GM18951 (cell line): ENCODE measurements around the gene DLK1.

ENCODE experiments used
- POLR2A ChIP-seq: IDR thresholded peaks from 4 replicates; pipeline ENCODE4 v1.6.1; 2011; ENCODE audit warnings: mild to moderate bottlenecking; ENCODE audit not compliant: insufficient read length, insufficient read depth; ENCODE audit errors: extremely low read depth
- in situ Hi-C: fragments of 300-500 bp; cut with MboI; formaldehyde crosslinking; loops from one replicate; pipeline ENCODE4 v1.12.0; 2022; ENCODE audit warnings: low sequenced_read_pairs, mixed read lengths, inconsistent platforms; ENCODE audit not compliant: unreplicated experiment

DLK1 gene

DNA sequence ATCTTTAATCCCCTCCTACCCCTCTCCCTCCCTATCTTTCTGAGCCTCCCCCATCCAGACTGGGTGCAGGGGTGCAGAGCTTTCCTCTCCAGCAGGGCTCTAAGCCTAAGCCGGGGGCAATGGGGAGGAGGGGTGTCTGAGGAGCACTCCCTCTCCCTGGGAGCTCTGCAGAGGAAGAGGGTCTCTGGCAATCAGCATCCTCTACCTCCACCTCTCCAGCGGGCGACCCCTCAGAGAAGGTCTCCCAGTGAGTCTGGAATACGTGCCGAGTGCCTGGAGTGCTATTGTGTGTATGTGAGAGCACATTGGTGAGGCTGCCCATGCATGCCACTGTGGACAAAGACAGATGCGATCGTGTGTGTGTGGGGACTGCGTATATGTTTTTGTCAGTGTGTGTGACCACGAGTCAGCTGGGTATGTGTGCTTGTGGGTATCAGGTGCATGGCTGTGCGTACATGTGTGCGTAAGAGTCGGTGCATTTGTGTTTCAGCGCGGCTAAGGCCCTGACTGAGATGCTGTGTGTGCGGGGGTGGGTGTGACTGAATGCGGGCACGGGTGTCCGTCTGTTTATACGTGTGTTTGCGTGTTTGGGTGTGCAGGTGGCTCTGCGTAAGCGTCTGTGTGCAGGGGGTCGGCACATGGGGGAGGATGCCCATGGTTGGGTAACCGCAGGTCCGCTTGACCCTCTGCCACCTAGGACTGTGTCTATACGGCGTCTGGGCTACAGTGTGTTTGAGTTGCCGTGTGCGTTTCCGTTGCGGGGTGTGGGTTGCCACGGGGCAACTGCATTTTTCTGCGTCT lies 905 bp upstream of the DLK1 start:
- in situ Hi-C loops: no loop called here

DNA sequence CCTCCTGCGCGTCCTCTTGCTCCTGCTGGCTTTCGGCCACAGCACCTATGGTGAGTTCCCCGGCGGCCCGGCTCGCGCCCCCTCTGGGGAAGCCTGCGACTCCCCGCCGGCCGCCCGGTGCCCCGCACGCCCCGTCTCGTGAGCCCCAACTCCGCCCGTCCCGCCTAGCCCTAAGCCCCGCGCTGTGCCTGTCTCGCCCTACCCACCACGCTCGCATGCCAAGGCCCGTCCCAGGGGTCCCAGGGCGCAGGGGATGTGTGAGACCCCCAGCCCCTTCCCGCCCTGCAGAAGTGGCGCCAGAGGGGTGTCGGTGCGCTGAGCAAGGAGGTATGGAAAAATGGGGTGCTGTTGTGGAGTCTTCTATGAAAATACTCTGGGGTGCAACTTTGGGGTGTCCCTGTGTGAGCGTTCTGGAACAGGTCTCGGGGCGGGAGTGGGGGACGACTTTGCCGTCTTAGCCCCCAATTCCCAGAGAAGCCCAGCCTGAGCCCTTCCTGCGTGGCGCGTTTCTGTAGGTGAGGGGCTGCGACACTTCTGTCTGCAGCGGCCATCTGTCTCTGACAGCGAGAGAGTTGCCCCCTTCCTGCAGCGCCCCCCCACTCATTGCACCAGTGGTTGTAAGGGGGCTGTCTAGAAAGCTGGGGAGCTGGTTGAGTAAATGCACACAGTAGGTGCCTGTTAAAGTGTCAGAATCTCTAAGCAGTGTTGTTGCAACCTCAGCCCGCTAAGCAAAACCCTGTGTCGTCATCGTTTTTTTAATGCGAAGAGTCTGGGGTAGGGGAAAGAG lies 587 bp downstream of the DLK1 start:
- TF ChIP-seq POLR2A: no peak
- in situ Hi-C loops: no loop called here

More for the DNA sequence above, 905 bp upstream of the DLK1 start:
- TF ChIP-seq POLR2A: no peak

DNA sequence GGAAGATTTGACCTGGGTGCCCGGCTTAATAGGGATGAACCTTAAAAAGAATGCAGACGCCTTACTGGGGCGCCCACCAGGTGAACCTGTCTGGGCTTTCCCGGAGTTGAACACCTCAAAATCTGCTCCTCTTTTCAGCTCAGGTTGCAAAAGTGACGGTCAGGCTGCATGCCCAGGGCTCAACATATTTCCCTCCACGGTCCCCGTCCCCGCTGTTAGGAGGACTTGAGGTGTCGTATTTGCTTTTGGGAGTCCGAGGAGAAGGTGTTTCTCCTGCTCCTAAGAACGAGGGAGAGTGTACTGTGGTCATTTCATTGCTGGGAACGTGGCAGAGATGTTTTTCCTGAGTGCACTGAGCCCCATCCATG lies 1.2 kb downstream of the DLK1 start:
- in situ Hi-C loops: no loop called here
- TF ChIP-seq POLR2A: no peak

DNA sequence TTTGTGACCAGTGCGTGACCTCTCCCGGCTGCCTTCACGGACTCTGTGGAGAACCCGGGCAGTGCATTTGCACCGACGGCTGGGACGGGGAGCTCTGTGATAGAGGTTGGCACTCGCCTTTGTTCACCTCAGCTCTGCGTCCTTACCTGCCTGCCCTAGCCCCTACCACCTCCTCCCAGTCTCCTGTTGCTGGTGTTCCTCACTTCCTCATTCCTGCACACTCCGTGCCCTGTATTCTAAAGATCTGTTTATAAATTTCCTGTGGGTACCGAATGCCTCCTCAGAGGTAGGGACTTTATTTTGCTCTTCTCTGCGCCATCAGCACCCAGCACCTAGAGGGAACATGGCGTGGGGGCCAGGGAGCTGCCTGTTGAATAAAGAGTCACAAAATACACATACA lies 2.3 kb downstream of the DLK1 start:
- in situ Hi-C loops: no loop called here
- TF ChIP-seq POLR2A: no peak

DNA sequence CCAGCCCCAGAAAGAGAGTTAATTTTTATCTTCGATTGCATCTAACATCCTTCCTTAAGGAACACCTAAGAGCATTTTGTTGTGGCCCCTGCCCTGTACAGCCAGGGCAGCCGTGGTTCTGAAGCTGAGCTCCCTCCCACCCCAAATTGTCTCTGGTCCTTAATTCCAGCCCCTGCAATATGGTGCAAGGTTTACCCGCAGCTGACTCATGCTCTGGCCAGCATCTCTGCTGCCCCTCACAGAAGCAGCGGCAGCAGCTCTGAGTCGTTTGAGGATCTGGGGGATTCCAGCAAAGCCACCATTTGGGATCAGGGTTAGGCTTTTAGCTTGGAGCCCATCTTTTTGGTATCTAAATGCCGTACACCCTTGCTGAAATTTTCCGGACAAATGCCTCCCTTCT lies 3.3 kb downstream of the DLK1 start:
- TF ChIP-seq POLR2A: no peak
- in situ Hi-C loops: no loop called here

DNA sequence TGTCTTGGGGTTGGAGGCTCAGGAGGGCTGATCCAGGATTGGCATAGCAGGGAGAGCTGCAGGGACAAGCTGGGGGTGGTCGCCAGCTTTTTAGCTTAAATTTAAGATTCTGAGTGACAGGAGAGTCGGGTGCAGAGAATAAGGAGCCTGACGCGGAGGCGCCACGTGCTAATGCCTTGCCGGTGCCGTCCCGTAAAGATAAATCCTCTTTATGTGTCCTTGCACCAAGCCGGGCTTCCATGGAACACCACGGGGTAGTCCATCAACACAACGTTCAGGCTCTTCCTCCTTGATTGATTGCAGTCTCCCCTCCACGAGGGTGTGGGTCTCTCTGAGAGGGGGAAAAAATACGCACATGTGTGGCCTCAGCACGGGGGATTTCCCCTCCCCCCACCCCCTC lies 3.9 kb downstream of the DLK1 start:
- in situ Hi-C loops: no loop called here
- TF ChIP-seq POLR2A: no peak

DNA sequence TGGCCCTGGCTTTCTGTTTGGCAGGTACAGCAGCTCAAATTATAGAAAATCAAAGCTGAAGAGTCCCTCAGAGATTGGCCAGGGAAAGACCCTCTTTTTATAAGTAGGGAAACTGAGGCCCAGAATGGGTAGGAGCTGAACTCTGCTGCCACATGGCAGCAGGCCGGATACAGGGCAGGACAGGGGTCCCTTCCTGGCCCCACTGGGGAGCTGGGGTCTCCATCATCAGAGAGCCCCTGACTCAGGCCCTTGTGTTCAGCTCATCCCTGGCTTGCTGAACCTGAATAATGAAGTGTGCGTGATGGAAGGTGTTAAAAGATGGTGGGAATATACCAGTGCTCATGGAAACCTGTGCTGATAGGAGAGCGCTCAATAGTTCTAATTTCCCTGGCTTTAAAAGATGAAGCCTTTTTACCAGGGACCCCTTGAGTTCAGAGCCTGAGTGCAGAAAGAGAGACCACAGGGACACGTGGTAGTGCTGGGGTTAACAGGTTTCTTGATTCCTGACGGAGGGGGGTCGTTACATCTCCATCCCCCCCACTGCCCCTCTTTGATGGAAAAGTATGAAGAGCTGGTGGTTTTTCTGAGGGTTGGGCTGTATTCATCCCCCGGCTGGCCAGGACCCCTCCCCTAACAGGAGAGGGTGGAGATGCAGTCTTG lies 4.4 kb downstream of the DLK1 start:
- in situ Hi-C loops: no loop called here
- no peak for TF ChIP-seq POLR2A

DNA sequence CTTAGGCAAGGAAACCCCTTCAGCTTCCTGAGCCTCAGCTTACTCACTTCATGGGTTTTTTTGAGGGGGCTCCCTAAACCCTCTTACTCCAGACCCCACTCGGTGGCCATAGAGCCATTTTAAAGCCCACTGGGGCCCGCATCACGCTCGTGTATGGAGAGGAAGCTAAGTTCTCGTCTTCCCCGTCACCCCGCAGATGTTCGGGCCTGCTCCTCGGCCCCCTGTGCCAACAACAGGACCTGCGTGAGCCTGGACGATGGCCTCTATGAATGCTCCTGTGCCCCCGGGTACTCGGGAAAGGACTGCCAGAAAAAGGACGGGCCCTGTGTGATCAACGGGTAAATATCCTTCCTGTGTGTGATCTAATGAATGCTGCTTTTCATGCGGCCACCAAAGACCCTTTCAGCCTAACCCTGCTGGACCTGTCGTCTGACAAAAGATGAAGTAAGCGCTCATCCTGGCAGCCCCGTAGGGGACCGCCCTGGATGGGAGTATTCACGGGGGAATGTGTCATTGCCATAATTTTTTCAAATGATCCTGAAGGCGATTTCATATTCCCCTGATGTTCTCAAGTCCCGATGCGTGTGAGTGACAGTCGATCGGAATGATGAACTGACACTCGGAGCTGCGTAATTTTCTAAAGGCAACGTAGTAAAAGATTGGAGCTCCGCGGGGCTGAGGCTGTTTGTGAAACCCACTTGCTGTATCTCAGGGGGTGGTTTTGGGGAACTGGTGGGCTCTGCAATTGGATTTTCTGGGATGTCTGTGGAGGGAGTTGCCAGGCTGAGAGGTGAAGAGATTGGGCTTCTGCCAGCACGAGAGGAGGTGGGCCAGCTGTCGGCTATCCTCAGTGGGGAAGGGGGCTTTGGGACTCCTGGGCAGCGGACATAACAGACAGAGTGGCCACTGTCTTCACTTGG lies 5.4 kb downstream of the DLK1 start:
- in situ Hi-C loops: no loop called here

DNA sequence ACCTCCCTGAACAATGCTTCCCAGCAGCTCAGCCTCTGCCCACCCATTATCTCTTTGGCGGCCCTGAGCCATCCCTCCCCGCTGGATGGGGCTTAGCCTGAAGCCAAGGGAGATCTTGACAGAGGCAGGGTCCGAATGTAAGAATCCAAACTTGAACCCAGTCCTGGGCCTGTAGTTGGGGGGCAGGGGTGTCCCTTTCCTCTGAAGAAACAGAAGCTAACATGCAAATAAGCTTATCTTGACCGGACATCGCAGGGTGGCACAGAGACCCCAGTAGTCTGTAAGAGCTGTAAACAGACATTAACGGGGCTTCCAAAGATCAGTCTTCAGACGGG lies 6.0 kb downstream of the DLK1 start:
- in situ Hi-C loops: no loop called here
- no peak for TF ChIP-seq POLR2A

More for the DNA sequence above, 5.4 kb downstream of the DLK1 start:
- TF ChIP-seq POLR2A: no peak

DNA sequence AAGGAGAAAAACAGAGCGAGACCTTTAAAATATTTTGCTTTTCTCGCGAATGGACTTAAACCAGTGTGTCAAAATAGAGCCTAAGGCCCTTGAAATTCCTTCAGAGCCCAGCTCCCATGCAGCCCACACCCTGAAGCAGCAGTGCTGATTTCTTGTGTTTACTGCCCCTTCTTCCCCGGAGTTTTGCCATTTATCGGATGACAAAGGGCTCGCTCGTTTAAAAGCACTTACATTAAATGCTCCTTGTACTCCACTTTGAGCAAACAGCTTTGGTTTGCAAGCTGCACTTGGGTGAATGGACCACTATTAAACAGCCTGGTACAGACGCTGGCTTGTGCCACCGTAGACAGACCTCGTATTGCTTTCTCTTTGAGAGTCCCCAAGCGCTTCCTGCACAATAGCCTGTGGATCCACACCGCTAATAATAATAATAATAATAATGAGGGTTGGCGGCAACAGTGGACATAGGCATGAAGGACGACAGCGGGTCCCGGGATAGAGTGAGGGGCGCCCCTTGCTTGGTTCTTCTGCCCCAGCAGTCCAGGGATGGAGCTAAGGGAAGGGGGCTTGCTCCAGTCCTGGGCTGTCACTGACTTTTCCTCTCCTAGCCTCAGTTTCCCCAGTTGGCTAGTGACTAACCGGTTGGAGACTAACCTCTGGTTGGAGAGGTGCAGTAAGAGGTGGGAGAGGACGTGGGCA lies 6.6 kb downstream of the DLK1 start:
- in situ Hi-C loops: no loop called here
- no peak for TF ChIP-seq POLR2A

DNA sequence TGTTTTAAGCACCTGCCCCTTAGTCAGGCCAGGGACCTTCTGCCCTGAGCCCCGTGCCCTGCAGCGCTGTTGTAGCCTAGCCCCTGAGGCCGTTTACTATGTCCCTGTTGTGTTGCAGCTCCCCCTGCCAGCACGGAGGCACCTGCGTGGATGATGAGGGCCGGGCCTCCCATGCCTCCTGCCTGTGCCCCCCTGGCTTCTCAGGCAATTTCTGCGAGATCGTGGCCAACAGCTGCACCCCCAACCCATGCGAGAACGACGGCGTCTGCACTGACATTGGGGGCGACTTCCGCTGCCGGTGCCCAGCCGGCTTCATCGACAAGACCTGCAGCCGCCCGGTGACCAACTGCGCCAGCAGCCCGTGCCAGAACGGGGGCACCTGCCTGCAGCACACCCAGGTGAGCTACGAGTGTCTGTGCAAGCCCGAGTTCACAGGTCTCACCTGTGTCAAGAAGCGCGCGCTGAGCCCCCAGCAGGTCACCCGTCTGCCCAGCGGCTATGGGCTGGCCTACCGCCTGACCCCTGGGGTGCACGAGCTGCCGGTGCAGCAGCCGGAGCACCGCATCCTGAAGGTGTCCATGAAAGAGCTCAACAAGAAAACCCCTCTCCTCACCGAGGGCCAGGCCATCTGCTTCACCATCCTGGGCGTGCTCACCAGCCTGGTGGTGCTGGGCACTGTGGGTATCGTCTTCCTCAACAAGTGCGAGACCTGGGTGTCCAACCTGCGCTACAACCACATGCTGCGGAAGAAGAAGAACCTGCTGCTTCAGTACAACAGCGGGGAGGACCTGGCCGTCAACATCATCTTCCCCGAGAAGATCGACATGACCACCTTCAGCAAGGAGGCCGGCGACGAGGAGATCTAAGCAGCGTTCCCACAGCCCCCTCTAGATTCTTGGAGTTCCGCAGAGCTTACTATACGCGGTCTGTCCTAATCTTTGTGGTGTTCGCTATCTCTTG lies 7.6 kb downstream of the DLK1 start:
- no peak for TF ChIP-seq POLR2A
- in situ Hi-C loops: no loop called here
